Activated CD4-positive, alpha-beta T cell treated with anti-CD3 and anti-CD28 coated beads, Interleukin-2, amount 10 ng/mL, durations not matched to agents 24 days and 14 days (primary cell): Measurements from ENCODE around the gene GPX4. TPM values are rescaled to one million over a fixed set of nuclear protein-coding genes. Genes with fewer than 3 reads are reported as not detected.

Experiments used
- DNase-seq: peaks from one replicate; pipeline ENCODE4 v3.0.0; 2022
- H3K27ac Mint-ChIP-seq: one replicate; pipeline ENCODE4 v1.8.0; 2022; ENCODE audit warnings: mild to moderate bottlenecking, mixed read lengths
- H3K27me3 Mint-ChIP-seq: one replicate; pipeline ENCODE4 v1.8.0; 2022; ENCODE audit warnings: mixed read lengths
- H3K36me3 Mint-ChIP-seq: one replicate; pipeline ENCODE4 v1.8.0; 2022; ENCODE audit warnings: low read depth, mild to moderate bottlenecking, mixed read lengths
- H3K4me1 Mint-ChIP-seq: one replicate; pipeline ENCODE4 v1.8.0; 2021; ENCODE audit warnings: mixed read lengths
- H3K4me3 Mint-ChIP-seq: one replicate; pipeline ENCODE4 v1.8.0; 2022; ENCODE audit warnings: mild to moderate bottlenecking, moderate library complexity, mixed read lengths
- H3K9me3 Mint-ChIP-seq: one replicate; pipeline ENCODE4 v1.8.0; 2021; ENCODE audit warnings: mixed read lengths
- intact Hi-C: fragments of 100-400 bp; cut with micrococcal nuclease; formaldehyde crosslinking; loops from one replicate; pipeline ENCODE4 v1.15.1; 2023
- total RNA-seq: library from RNA; stranded (reverse); gene quantifications from 2 replicates; pipeline ENCODE4 v1.2.3, GENCODE V29; 2022

Gene GPX4, protein sequence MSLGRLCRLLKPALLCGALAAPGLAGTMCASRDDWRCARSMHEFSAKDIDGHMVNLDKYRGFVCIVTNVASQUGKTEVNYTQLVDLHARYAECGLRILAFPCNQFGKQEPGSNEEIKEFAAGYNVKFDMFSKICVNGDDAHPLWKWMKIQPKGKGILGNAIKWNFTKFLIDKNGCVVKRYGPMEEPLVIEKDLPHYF
- total RNA-seq, result 225 and 239 TPM in 2 replicates

DNA sequence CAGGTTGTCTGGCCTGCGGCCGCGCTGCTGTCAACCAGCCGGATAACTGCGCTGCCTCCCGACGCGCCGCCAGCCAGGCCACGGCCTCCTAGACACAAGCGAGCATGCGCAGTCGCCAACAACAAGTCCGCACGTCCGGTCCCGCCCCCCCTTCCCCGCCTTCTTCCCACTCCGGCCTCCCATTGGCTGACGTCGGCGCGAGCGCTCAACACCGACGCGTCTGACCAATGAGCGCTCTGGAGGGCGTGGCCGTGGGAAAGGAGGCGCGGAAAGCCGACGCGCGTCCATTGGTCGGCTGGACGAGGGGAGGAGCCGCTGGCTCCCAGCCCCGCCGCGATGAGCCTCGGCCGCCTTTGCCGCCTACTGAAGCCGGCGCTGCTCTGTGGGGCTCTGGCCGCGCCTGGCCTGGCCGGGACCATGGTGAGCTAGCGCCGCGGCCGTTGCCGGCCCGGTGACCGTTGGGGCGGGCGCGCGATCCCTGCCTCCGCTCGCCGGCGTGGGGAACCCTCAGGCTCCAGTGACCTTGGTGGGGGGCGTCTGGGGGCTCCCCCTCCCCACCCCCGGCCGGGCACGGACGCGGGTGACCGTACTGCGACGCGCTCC lies at the start of gene GPX4:
Gene GPX4, plus strand, starts transcription at position 287 of the 603 bp plus-strand sequence. Its CDS starts 50 bp downstream, at position 337.
- H3K36me3 Mint-ChIP-seq, result peaks cover 17% of the 10 kb centered on the region
- peaks cover 33% of the 10 kb centered on the region for H3K4me1 Mint-ChIP-seq
- peaks cover 3% of the 10 kb centered on the region for H3K9me3 Mint-ChIP-seq
- DNase-seq, result peak; percentile 99
- H3K27ac Mint-ChIP-seq, result peak within 1 kb of the TSS; percentile 92
- intact Hi-C loops, result loop anchor here (1.0 to 5.0 kb wide), 5 partner anchors 9 to 88 kb away; partner anchors contain the start of genes ARHGAP45, POLR2E, RNU6-2 and TMEM259
- H3K27me3 Mint-ChIP-seq, result no peaks in the 10 kb centered on the region
- peak within 1 kb of the TSS; percentile 75 for H3K4me3 Mint-ChIP-seq

DNA sequence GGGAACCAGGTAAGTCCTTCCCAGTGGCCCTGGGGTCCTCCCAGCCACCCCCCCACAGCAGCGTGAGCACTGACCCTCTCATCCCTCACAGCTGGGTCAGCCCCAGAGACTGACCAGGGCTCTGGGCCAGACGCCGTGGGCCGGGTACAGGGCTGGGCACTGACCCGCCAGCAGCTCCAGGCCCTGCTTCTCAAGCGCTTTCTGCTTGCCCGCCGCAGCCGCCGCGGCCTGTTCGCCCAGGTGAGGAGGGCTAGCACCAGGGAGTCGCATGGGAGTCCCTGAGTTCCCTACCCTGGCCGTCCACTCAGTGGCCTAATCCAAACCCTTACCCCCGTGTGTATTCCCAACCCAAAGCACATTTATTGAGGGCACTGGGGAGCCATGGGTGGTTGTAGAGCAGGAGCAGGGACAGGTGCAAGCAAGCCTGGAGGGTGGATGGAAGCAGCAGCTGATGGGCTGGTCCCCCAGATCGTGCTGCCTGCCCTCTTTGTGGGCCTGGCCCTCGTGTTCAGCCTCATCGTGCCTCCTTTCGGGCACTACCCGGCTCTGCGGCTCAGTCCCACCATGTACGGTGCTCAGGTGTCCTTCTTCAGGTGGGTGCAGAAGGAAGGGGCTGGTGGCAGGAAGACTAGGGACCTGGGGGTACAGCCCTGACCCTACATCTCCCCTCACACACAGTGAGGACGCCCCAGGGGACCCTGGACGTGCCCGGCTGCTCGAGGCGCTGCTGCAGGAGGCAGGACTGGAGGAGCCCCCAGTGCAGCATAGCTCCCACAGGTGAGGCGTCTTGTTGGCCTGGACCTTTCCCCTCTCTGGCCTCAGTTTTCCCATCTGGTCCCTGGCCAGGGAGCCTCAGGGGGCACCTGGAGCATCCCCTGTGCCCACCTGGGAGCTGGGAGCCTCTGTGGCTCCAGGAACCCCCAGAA lies 49.4 kb upstream of the GPX4 start:
- Mint-ChIP-seq H3K4me1 (peaks cover 15% of the 10 kb centered on the region), H3K27me3 (no peaks in the 10 kb centered on the region), H3K36me3 (peaks cover 15% of the 10 kb centered on the region), H3K9me3 (no peaks in the 10 kb centered on the region), H3K27ac (no peak overlapping the region), H3K4me3 (no peak overlapping the region)
- intact Hi-C loops, result no loop called here
- DNase-seq, result no peak

DNA sequence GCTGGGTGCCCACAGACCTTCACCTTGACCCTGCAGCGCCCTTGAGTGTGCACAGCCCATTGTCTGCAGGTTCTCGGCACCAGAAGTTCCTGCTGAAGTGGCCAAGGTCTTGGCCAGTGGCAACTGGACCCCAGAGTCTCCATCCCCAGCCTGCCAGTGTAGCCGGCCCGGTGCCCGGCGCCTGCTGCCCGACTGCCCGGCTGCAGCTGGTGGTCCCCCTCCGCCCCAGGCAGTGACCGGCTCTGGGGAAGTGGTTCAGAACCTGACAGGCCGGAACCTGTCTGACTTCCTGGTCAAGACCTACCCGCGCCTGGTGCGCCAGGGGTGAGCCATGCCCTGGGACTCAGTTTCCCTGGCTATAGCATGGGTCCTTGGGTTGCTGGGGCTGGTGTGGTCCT lies 48.8 kb upstream of the GPX4 start:
- intact Hi-C loops, result no loop called here

DNA sequence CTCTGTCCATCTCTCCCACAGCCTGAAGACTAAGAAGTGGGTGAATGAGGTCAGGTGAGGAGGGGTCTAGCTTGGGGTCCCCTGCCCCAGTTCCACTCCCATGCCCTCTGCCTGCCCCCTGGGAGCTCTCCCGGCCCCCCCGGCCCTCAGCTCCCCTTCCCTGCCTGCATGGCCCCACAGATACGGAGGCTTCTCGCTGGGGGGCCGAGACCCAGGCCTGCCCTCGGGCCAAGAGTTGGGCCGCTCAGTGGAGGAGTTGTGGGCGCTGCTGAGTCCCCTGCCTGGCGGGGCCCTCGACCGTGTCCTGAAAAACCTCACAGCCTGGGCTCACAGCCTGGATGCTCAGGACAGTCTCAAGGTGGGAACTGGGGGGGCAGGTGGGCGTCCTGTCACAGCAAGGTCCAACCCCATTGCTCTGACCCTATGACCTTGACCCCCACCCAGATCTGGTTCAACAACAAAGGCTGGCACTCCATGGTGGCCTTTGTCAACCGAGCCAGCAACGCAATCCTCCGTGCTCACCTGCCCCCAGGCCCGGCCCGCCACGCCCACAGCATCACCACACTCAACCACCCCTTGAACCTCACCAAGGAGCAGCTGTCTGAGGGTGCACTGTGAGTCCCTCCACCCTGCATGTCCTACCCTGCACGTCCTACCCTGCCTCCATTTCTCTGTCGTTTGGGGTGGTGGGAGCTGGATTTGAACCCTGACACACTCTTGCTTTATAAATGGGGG lies 47.7 kb upstream of the GPX4 start:
- H3K9me3 Mint-ChIP-seq, result no peaks in the 10 kb centered on the region
- intact Hi-C loops, result no loop called here
- H3K27me3 Mint-ChIP-seq, result no peaks in the 10 kb centered on the region
- no peak overlapping the region for H3K27ac Mint-ChIP-seq
- H3K4me3 Mint-ChIP-seq, result no peak overlapping the region
- peaks cover 15% of the 10 kb centered on the region for H3K36me3 Mint-ChIP-seq
- no peak for DNase-seq
- peaks cover 15% of the 10 kb centered on the region for H3K4me1 Mint-ChIP-seq

More for the DNA sequence above, 48.8 kb upstream of the GPX4 start:
- no peak overlapping the region for H3K4me3 Mint-ChIP-seq
- no peak for DNase-seq
- H3K9me3 Mint-ChIP-seq, result no peaks in the 10 kb centered on the region
- H3K36me3 Mint-ChIP-seq, result peaks cover 15% of the 10 kb centered on the region
- peaks cover 15% of the 10 kb centered on the region for H3K4me1 Mint-ChIP-seq
- no peaks in the 10 kb centered on the region for H3K27me3 Mint-ChIP-seq
- no peak overlapping the region for H3K27ac Mint-ChIP-seq

DNA sequence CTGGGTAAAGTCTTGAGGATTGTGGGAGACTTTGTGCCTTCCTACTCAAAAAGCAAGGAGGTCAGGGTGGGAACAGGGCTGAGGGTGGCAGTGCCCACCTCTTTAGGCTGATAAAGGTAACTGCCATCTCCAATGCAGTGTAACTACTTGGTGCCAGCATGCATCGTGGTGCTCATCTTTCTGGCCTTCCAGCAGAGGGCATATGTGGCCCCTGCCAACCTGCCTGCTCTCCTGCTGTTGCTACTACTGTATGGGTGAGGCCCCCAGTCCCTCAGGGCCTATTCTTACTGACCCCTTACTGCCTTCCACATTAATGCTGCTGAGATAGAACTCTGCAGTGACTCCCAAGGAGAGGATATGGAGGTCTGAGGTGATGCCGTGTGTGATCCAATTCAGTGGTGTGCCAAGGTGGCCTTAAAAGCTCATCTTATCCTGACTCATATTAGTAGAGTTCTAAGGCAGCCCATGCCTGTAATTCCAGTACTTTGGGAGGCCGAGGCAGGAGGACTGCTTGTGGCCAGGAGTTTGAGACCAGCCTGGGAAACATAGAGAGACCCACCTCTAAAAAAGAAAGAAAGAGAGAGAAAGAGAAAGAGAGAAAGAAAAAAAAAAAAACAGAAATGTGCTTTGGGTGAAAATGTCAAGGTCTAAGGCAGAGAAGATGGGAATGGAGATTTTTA lies 46.5 kb upstream of the GPX4 start:
- H3K9me3 Mint-ChIP-seq, result no peaks in the 10 kb centered on the region

DNA sequence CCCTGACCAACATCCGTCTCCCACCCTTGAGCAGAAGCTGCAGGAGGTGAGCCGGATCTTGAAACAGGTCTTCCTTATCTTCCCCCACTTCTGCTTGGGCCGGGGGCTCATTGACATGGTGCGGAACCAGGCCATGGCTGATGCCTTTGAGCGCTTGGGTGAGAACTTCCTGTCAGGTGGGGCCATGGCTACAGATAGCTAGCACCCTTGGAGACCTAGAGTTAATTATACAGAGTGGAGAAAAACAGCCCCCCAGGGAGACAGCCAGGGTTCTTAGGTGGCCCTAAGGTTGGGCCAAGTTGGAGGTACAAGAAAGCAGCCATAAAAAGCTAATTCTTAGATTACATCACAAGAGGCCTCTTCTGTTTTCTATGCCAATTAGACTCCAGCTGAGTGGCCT lies 45.7 kb upstream of the GPX4 start:
- peaks cover 13% of the 10 kb centered on the region for H3K36me3 Mint-ChIP-seq
- H3K27ac Mint-ChIP-seq, result no peak overlapping the region
- H3K9me3 Mint-ChIP-seq, result no peaks in the 10 kb centered on the region
- H3K4me1 Mint-ChIP-seq, result peaks cover 16% of the 10 kb centered on the region
- no peak for DNase-seq
- no peaks in the 10 kb centered on the region for H3K27me3 Mint-ChIP-seq
- no peak overlapping the region for H3K4me3 Mint-ChIP-seq
- intact Hi-C loops, result no loop called here

More for the DNA sequence above, 46.5 kb upstream of the GPX4 start:
- Mint-ChIP-seq H3K36me3 (peaks cover 13% of the 10 kb centered on the region), H3K4me3 (no peak overlapping the region), H3K27me3 (no peaks in the 10 kb centered on the region), H3K27ac (peak overlapping the region; percentile 38), H3K4me1 (peaks cover 16% of the 10 kb centered on the region)
- peak; percentile 80 for DNase-seq
- intact Hi-C loops, result no loop called here

DNA sequence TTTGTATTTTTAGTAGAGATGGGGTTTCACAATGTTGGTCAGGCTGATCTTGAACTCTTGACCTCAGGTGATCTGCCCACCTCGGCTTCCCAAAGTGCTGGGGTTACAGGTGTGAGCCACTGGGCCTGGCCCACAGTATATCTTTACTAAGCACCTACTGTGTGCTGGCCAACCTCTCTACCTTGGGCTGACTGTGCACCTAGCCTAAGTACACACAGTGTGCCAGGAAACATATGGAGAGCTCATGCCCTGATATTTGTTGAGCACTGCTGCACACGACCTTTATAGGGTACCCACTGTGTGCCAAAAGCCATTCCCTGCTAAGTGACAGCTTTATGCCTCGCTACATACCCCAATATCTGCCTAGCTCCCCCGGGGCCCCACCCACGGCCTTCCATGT lies 43.1 kb upstream of the GPX4 start:
- no peak for DNase-seq
- peaks cover 12% of the 10 kb centered on the region for H3K36me3 Mint-ChIP-seq
- H3K4me1 Mint-ChIP-seq, result peaks cover 28% of the 10 kb centered on the region
- no peaks in the 10 kb centered on the region for H3K27me3 Mint-ChIP-seq
- H3K4me3 Mint-ChIP-seq, result no peak overlapping the region
- H3K9me3 Mint-ChIP-seq, result no peaks in the 10 kb centered on the region
- H3K27ac Mint-ChIP-seq, result no peak overlapping the region
- intact Hi-C loops, result no loop called here

DNA sequence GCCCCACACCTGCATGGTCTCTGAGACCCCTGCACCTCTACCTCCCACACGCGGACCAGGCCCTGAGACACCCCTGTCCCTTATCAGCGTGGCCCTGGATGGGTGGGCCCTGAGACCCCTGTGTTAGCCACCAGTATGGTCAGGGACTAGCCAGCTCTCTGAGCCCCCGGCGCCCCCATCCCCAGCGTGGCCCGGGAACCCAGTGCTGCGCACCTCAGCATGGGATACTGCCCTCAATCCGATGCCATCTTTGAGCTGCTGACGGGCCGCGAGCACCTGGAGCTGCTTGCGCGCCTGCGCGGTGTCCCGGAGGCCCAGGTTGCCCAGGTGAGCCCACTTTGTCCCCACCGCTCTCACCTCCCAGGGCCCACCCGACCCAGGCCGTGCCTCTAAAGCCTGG lies 41.8 kb upstream of the GPX4 start:
- Mint-ChIP-seq H3K36me3 (peaks cover 3% of the 10 kb centered on the region), H3K9me3 (no peaks in the 10 kb centered on the region), H3K4me3 (no peak overlapping the region), H3K27ac (no peak overlapping the region), H3K4me1 (peaks cover 30% of the 10 kb centered on the region), H3K27me3 (no peaks in the 10 kb centered on the region)
- intact Hi-C loops, result no loop called here
- no peak for DNase-seq

DNA sequence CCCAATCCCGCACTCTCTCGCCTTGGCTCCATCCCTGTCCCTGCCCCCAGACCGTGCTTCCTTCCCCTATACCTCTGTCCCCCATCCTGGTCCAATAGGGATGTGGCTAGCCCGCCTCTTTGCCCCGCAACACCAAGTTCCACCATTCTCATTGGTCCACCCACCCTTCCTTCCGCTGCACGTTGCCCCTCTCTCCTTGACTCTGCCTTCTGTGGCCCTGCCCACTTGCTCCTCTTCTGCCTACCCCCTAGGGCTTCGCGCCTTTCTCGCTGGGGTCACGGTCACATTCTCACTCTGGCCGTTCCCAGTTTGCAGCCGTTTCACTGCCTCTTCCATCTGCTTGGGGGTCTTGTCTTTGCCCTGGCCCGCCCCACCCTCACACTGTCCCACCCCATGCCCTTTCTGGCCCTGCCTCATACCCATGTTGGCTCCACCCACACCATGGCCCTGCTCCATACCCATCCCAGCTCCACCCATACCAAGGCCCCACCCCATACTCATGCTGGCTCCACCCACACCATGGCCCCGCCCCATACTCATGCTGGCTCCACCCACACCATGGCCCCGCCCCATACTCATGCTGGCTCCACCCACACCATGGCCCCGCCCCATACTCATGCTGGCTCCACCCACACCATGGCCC lies 41.3 kb upstream of the GPX4 start:
- DNase-seq, result no peak
- Mint-ChIP-seq H3K27ac (peak overlapping the region; percentile 45), H3K27me3 (no peaks in the 10 kb centered on the region), H3K4me1 (peaks cover 27% of the 10 kb centered on the region), H3K4me3 (no peak overlapping the region), H3K36me3 (peaks cover under 1% of the 10 kb centered on the region), H3K9me3 (no peaks in the 10 kb centered on the region)
- intact Hi-C loops, result no loop called here

DNA sequence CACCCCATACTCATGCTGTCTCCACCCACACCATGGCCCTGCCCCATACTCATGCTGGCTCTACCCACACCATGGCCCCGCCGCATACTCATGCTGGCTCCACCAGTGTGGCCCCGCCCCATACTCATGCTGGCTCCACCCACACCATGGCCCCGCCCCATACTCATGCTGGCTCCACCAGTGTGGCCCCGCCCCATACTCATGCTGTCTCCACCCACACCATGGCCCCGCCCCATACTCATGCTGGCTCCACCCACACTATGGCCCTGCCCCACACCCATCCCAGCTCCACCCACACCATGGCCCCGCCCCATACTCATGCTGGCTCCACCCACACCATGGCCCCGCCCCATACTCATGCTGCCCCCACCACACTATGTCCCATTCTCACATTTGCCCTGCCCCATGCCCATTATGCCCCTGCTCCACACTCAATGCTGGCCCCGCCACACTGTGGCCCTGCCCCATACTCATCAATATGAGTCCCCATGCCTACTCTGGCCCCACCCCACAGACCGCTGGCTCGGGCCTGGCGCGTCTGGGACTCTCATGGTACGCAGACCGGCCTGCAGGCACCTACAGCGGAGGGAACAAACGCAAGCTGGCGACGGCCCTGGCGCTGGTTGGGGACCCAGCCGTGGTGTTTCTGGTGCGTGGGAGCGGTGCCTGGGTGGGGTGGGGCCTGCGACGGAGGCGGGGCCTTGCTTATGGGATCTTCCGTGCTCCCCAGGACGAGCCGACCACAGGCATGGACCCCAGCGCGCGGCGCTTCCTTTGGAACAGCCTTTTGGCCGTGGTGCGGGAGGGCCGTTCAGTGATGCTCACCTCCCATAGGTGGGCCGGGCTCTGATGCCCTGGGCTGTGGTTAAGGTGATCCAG lies 40.5 kb upstream of the GPX4 start:
- Mint-ChIP-seq H3K36me3 (no peaks in the 10 kb centered on the region), H3K27me3 (no peaks in the 10 kb centered on the region), H3K4me3 (no peak overlapping the region), H3K4me1 (peaks cover 22% of the 10 kb centered on the region), H3K27ac (no peak overlapping the region), H3K9me3 (no peaks in the 10 kb centered on the region)
- intact Hi-C loops, result no loop called here
- DNase-seq, result peak; percentile 93

DNA sequence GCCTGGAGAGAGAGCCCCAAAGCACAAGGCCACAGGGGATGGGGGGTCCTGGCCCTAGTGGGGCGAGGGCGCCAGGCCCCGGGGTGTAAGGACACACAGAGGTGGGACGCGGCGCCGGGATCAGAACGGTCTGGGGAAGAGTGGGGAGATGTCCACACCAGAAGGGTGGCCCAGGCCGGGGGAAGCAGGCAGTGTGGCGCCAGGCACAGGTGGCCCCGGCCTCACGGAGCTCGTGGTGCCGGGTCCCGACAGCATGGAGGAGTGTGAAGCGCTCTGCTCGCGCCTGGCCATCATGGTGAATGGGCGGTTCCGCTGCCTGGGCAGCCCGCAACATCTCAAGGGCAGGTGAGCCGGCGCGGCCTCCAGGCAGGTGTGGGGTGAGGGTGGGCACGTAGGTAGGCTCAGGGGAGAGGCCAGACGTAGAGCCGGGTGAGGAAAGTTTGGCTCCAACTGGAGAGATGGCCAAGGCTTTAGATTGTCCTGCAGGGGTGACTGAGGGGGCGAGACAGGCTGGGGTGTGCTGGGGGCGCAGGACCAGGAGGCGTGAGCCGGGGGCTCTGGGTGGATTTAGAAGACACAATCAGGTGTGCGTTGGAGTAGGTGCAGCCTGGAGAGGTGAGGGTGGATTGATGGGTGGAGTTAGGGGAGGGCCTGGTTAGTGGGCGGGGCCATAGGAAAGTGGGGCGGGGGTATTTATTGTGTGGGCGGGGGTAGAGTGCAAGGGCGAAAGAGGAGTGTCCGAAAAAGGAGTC lies 39.7 kb upstream of the GPX4 start:
- no peaks in the 10 kb centered on the region for H3K27me3 Mint-ChIP-seq
- intact Hi-C loops, result loop anchor here (2.0 kb wide), 1 partner anchor 17 kb away; no protein-coding TSS in a partner anchor
- H3K4me1 Mint-ChIP-seq, result peaks cover 28% of the 10 kb centered on the region
- peak overlapping the region; percentile 12 for H3K4me3 Mint-ChIP-seq
- peak; percentile 67 for DNase-seq
- peak overlapping the region; percentile 11 for H3K27ac Mint-ChIP-seq
- peaks cover 7% of the 10 kb centered on the region for H3K36me3 Mint-ChIP-seq
- H3K9me3 Mint-ChIP-seq, result no peaks in the 10 kb centered on the region
